Activated CD4-positive, alpha-beta T cell treated with anti-CD3 and anti-CD28 coated beads for 24 hours (primary cell): ENCODE measurements around the gene CDK6.

Source experiments
- DNase-seq, 2 donors: peaks; one replicate each; pipeline ENCODE4 v3.0.0-alpha.2; 2020; ENCODE audit warnings: low read depth in 2 of 2

Gene CDK6

GRCh38 chr7:92681633-92682032, 154.7 kb downstream of the CDK6 start:
- no peak for DNase-seq

GRCh38 chr7:92680442-92680841, 155.9 kb downstream of the CDK6 start:
- DNase-seq: no peak

- no peak for DNase-seq
Observed at GRCh38 chr7:92678291-92678920, 158.0 kb downstream of the CDK6 start.

- no peak for DNase-seq
Observed at GRCh38 chr7:92674379-92674778, 162.0 kb downstream of the CDK6 start.

- no peak for DNase-seq
Observed at GRCh38 chr7:92671505-92672169, 164.7 kb downstream of the CDK6 start.

- no peak for DNase-seq
Observed at GRCh38 chr7:92670204-92670851, 166.0 kb downstream of the CDK6 start.

- DNase-seq: no peak
Observed at GRCh38 chr7:92669616-92670165, 166.7 kb downstream of the CDK6 start.

GRCh38 chr7:92668564-92668963, 167.8 kb downstream of the CDK6 start:
- no peak for DNase-seq

GRCh38 chr7:92667816-92668535, 168.4 kb downstream of the CDK6 start:
- no peak for DNase-seq

GRCh38 chr7:92665926-92666325, 170.4 kb downstream of the CDK6 start:
- DNase-seq: no peak

GRCh38 chr7:92661651-92662050, 174.7 kb downstream of the CDK6 start:
- no peak for DNase-seq

GRCh38 chr7:92658671-92659070, 177.7 kb downstream of the CDK6 start:
- DNase-seq: no peak

GRCh38 chr7:92657391-92657790, 179.0 kb downstream of the CDK6 start:
- DNase-seq: no peak

- no peak for DNase-seq
Observed at GRCh38 chr7:92656121-92656520, 180.3 kb downstream of the CDK6 start.

- no peak for DNase-seq
Observed at GRCh38 chr7:92655346-92655884, 181.0 kb downstream of the CDK6 start.

GRCh38 chr7:92653136-92653535, 183.2 kb downstream of the CDK6 start:
- DNase-seq: no peak

GRCh38 chr7:92652536-92652935, 183.8 kb downstream of the CDK6 start:
- DNase-seq: no peak

- no peak for DNase-seq
Observed at GRCh38 chr7:92650391-92650790, 186.0 kb downstream of the CDK6 start.

GRCh38 chr7:92648067-92648466, 188.3 kb downstream of the CDK6 start:
- DNase-seq: no peak

- no peak for DNase-seq
Observed at GRCh38 chr7:92647652-92648051, 188.7 kb downstream of the CDK6 start.

GRCh38 chr7:92647011-92647625, 189.3 kb downstream of the CDK6 start:
- DNase-seq: no peak
